NCI-H2196 (cell line): ENCODE data around the gene NRGN.
A peak's percentile ranks its signal among the peaks of the same experiment; 100 is the strongest.

ENCODE experiments used
- DNase-seq: peaks from one replicate; lab custom pipeline; 2025; ENCODE audit not compliant: unreplicated experiment; lab: John Stamatoyannopoulos, UW

Gene NRGN

GRCh38 chr11:124740277-124740882 lies 638 bp downstream of the NRGN start:
- DNase-seq = no peak

GRCh38 chr11:124742555-124742954 lies 2.8 kb downstream of the NRGN start:
- no peak for DNase-seq

- DNase-seq = no peak
Measured at GRCh38 chr11:124743050-124743449, 3.3 kb downstream of the NRGN start.

GRCh38 chr11:124745270-124745834 lies 5.6 kb downstream of the NRGN start:
- DNase-seq = no peak

GRCh38 chr11:124745835-124746620 lies 6.3 kb downstream of the NRGN start:
- no peak for DNase-seq

- peak; percentile 78 for DNase-seq
Measured at GRCh38 chr11:124746621-124747243, 7.0 kb downstream of the NRGN start.

GRCh38 chr11:124747406-124748099 lies 7.8 kb downstream of the NRGN start:
- DNase-seq = no peak

- no peak for DNase-seq
Measured at GRCh38 chr11:124748100-124748418, 8.3 kb downstream of the NRGN start.

GRCh38 chr11:124748481-124749343 lies 9.0 kb downstream of the NRGN start:
- DNase-seq = no peak

- DNase-seq = no peak
Measured at GRCh38 chr11:124749912-124750311, 10.2 kb downstream of the NRGN start.

- DNase-seq = no peak
Measured at GRCh38 chr11:124751391-124751740, 11.6 kb downstream of the NRGN start.

- DNase-seq = no peak
Measured at GRCh38 chr11:124751741-124752470, 12.2 kb downstream of the NRGN start, which contains the start of gene VSIG2. VSIG2 (minus strand) TSS chr11:124752255; CDS start chr11:124752137, 118 bp downstream.

- no peak for DNase-seq
Measured at GRCh38 chr11:124752471-124753102, 12.8 kb downstream of the NRGN start.

GRCh38 chr11:124753205-124753604 lies 13.5 kb downstream of the NRGN start:
- DNase-seq = no peak

GRCh38 chr11:124753624-124754023 lies 13.9 kb downstream of the NRGN start:
- DNase-seq = no peak

- DNase-seq = no peak
Measured at GRCh38 chr11:124754309-124754708, 14.6 kb downstream of the NRGN start.

- DNase-seq = no peak
Measured at GRCh38 chr11:124754710-124755109, 15.0 kb downstream of the NRGN start.

- no peak for DNase-seq
Measured at GRCh38 chr11:124756033-124756752, 16.5 kb downstream of the NRGN start.

GRCh38 chr11:124756753-124757227 lies 17.0 kb downstream of the NRGN start:
- no peak for DNase-seq
